HCT116 (cell line): ENCODE data around the gene TRIP13. TPM values are rescaled to one million over a fixed set of nuclear protein-coding genes. Genes with fewer than 3 reads are reported as not detected.

Experiments
- ATAC-seq: fragments of 200-7000 bp; cut with Tn5 transposase; 2 replicates; pipeline ENCODE4 v1.9.1; 2020; ENCODE audit warnings: mild to moderate bottlenecking, moderate library complexity
- BruUV-seq: library from RNA; stranded (reverse); fragments of 400-500 nt; replicated peaks from 2 replicates; lab custom pipeline; 2021; lab: Mats Ljungman, UMichigan
- CTCF ChIA-PET: fragments of 300-600 bp; sonication (Branson Sonifier 250); formaldehyde crosslinking; loops from one replicate; lab custom pipeline; 2021; ENCODE audit warnings: antibody characterized with exemption; lab: Charles Lee
- POLR2A ChIA-PET: fragments of 300-600, 350-600 bp; sonication (Branson Sonifier 250); formaldehyde crosslinking; loops from one replicate; lab custom pipeline; 2021; ENCODE audit warnings: antibody characterized with exemption; lab: Charles Lee
- RAD21 ChIA-PET, 2 experiments: fragments of 300-600 bp; sonication (Branson Sonifier 250); formaldehyde crosslinking; loops; one replicate each; lab custom pipeline; 2023; ENCODE audit warnings: low total read pairs in 2 of 2; ENCODE audit not compliant: uncharacterized antibody in 2 of 2, unreplicated experiment in 2 of 2, low non-redundant PET in 1 of 2; lab: Charles Lee
- DNase-seq: peaks from one replicate; pipeline ENCODE4 v3.0.0-alpha.2; 2010; ENCODE audit warnings: low read depth, low spot score
- H2AFZ ChIP-seq: fragments of 200-600 bp; shearing (Covaris generic), sonication (generic); 2 replicates; pipeline ENCODE4 v1.6.1; 2017; ENCODE audit warnings: low read depth, mixed run types, mixed read lengths, antibody characterized with exemption, low read length; ENCODE audit not compliant: poor library complexity, severe bottlenecking
- H3K27ac ChIP-seq: 2 replicates; pipeline ENCODE4 v1.5.1; 2012; ENCODE audit warnings: low read depth, low read length
- H3K27me3 ChIP-seq: fragments of 200-600 bp; sonication (generic); 2 replicates; pipeline ENCODE4 v1.6.1; 2016; ENCODE audit warnings: mixed run types, low read length, mixed read lengths; ENCODE audit not compliant: insufficient read depth
- H3K36me3 ChIP-seq, 2 experiments: fragments of 200-500 bp in 1 of 2; fragments of 200-600 bp in 1 of 2; sonication (Bioruptor generic) in 1 of 2; sonication (generic) in 1 of 2; 2 replicates each; pipeline versions ENCODE4 v1.5.1 to v1.6.1; 2014 to 2016; ENCODE audit warnings: low read length in 2 of 2, inconsistent platforms in 1 of 2, mixed read lengths in 1 of 2, mixed run types in 1 of 2; ENCODE audit not compliant: insufficient read depth in 2 of 2, control insufficient read depth in 1 of 2
- H3K4me1 ChIP-seq, 2 experiments: fragments of 200-600 bp in 1 of 2; sonication (generic) in 1 of 2; 2 replicates each; pipeline versions ENCODE4 v1.5.1 to v1.6.1; 2012 to 2017; ENCODE audit warnings: low read length in 2 of 2, inconsistent platforms in 1 of 2, mild to moderate bottlenecking in 1 of 2, mixed read lengths in 1 of 2, mixed run types in 1 of 2, moderate library complexity in 1 of 2; ENCODE audit not compliant: insufficient read depth in 2 of 2, control insufficient read depth in 1 of 2
- H3K4me2 ChIP-seq: fragments of 200-600 bp; sonication (generic); 2 replicates; pipeline ENCODE4 v1.6.1; 2017; ENCODE audit warnings: mixed run types, low read length, mixed read lengths
- H3K4me3 ChIP-seq, 2 experiments: fragments of 200-600 bp in 1 of 2; sonication (generic) in 1 of 2; replicated peaks in 1 of 2; 2 replicates each; pipeline ENCODE4 v1.5.1; 2011 to 2016; ENCODE audit warnings: low read length in 2 of 2, control low read depth in 1 of 2, low read depth in 1 of 2, mild to moderate bottlenecking in 1 of 2, mixed read lengths in 1 of 2, mixed run types in 1 of 2
- H3K79me2 ChIP-seq: fragments of 200-600 bp; sonication (generic); 2 replicates; pipeline ENCODE4 v1.6.1; 2017; ENCODE audit warnings: mild to moderate bottlenecking, mixed run types, low read length, moderate library complexity, mixed read lengths; ENCODE audit not compliant: insufficient read depth
- H3K9ac ChIP-seq: fragments of 200-600 bp; sonication (generic); 2 replicates; pipeline ENCODE4 v1.6.1; 2016; ENCODE audit warnings: low read length, mixed read lengths
- H3K9me2 ChIP-seq: fragments of 200-600 bp; sonication (generic), shearing (Covaris generic); 2 replicates; pipeline ENCODE4 v1.6.1; 2017; ENCODE audit warnings: mixed run types, mild to moderate bottlenecking, moderate library complexity; ENCODE audit not compliant: insufficient read depth
- H3K9me3 ChIP-seq, 2 experiments: fragments of 200-500 bp in 1 of 2; fragments of 200-600 bp in 1 of 2; sonication (Bioruptor generic) in 1 of 2; sonication (generic) in 1 of 2; 2 replicates each; pipeline ENCODE4 v1.6.1; 2014 to 2017; ENCODE audit warnings: low read length in 2 of 2, mixed read lengths in 2 of 2, inconsistent platforms in 1 of 2, low read depth in 1 of 2, mild to moderate bottlenecking in 1 of 2, mixed run types in 1 of 2, moderate library complexity in 1 of 2; ENCODE audit not compliant: control insufficient read depth in 1 of 2, insufficient read depth in 1 of 2
- H4K20me1 ChIP-seq: fragments of 200-600 bp; sonication (generic), shearing (Covaris generic); 2 replicates; pipeline ENCODE4 v1.6.1; 2017; ENCODE audit warnings: mixed run types, mild to moderate bottlenecking, moderate library complexity; ENCODE audit not compliant: insufficient read depth
- CBX3 ChIP-seq: IDR thresholded peaks from 2 replicates; pipeline ENCODE4 v1.6.1; 2012; ENCODE audit warnings: low read depth
- CEBPB ChIP-seq: IDR thresholded peaks from 2 replicates; pipeline ENCODE4 v1.6.1; 2012; ENCODE audit warnings: low read depth
- CTCF ChIP-seq, 3 experiments: fragments of 200-600 bp in 1 of 3; sonication (generic) in 1 of 3; IDR thresholded peaks in 2 of 3; conservative IDR thresholded peaks in 1 of 3; 2 replicates each; pipeline ENCODE4 v1.5.1; 2012 to 2017; ENCODE audit warnings: low read depth in 2 of 3, low read length in 2 of 3, antibody characterized with exemption in 1 of 3, borderline replicate concordance in 1 of 3, control low read depth in 1 of 3, mild to moderate bottlenecking in 1 of 3, mixed read lengths in 1 of 3, mixed run types in 1 of 3, moderate library complexity in 1 of 3; ENCODE audit not compliant: insufficient read depth in 1 of 3
- EGR1 ChIP-seq: IDR thresholded peaks from 2 replicates; pipeline ENCODE4 v1.6.1; 2012; ENCODE audit warnings: low read depth
- ELF1 ChIP-seq: IDR thresholded peaks from 2 replicates; pipeline ENCODE4 v1.6.1; 2012; ENCODE audit warnings: low read depth, borderline replicate concordance
- EZH2 ChIP-seq: fragments of 200-600 bp; sonication (generic); IDR thresholded peaks from 2 replicates; pipeline ENCODE4 v1.6.1; 2017; ENCODE audit warnings: antibody characterized with exemption, mixed run types
- EZH2phosphoT487 ChIP-seq: fragments of 200-600 bp; IDR thresholded peaks from 2 replicates; pipeline ENCODE4 v1.6.1; 2018; ENCODE audit warnings: antibody characterized with exemption, borderline replicate concordance
- FOSL1 ChIP-seq: IDR thresholded peaks from 2 replicates; pipeline ENCODE4 v1.6.1; 2012; ENCODE audit warnings: low read depth
- JUND ChIP-seq: IDR thresholded peaks from 2 replicates; pipeline ENCODE4 v1.6.1; 2012
- POLR2A ChIP-seq: IDR thresholded peaks from 2 replicates; pipeline ENCODE4 v1.7.0; 2011; ENCODE audit warnings: borderline replicate concordance; ENCODE audit not compliant: insufficient read depth, insufficient read length; ENCODE audit errors: extremely low read depth
- POLR2AphosphoS5 ChIP-seq: IDR thresholded peaks from 2 replicates; pipeline ENCODE4 v1.6.1; 2011; ENCODE audit warnings: mild to moderate bottlenecking, low read depth, low read length, moderate library complexity
- RAD21 ChIP-seq: IDR thresholded peaks from 2 replicates; pipeline ENCODE4 v1.6.1; 2012; ENCODE audit warnings: low read depth, mild to moderate bottlenecking
- SRF ChIP-seq: IDR thresholded peaks from 2 replicates; pipeline ENCODE4 v1.6.1; 2012; ENCODE audit warnings: low read depth
- TCF7L2 ChIP-seq: IDR thresholded peaks from 2 replicates; pipeline ENCODE4 v1.7.0; 2011; ENCODE audit warnings: borderline replicate concordance, inconsistent platforms; ENCODE audit not compliant: insufficient read depth, insufficient read length; ENCODE audit errors: extremely low read depth
- YY1 ChIP-seq: IDR thresholded peaks from 2 replicates; pipeline ENCODE4 v1.6.1; 2011; ENCODE audit warnings: low read length, low read depth, moderate library complexity, mild to moderate bottlenecking; ENCODE audit not compliant: insufficient replicate concordance; ENCODE audit errors: extremely low read depth
- ZBTB33 ChIP-seq: IDR thresholded peaks from 2 replicates; pipeline ENCODE4 v1.6.1; 2011; ENCODE audit warnings: mild to moderate bottlenecking, low read length, moderate library complexity; ENCODE audit not compliant: insufficient replicate concordance; ENCODE audit errors: extremely low read depth
- intact Hi-C: fragments of 100-400 bp; cut with micrococcal nuclease; formaldehyde crosslinking; loops from 2 replicates; pipeline ENCODE4 v1.10.0; 2022
- total RNA-seq: library from RNA; stranded (reverse); gene quantifications from one replicate; pipeline ENCODE4 v1.2.1, GENCODE V29; 2021; ENCODE audit not compliant: unreplicated experiment

The TRIP13 gene
- total RNA-seq, 1 experiment from 2014 or later = 45.0 TPM

- TF ChIP-seq ZBTB33 (no peak), RAD21 (no peak)
These were observed 73.6 kb downstream of the TRIP13 start (continued) for GRCh38 chr5:966345-966710.

GRCh38 chr5:966941-967340, 74.3 kb downstream of the TRIP13 start:
- DNase-seq = no peak
- Histone ChIP-seq H4K20me1 (no peaks in the 10 kb centered on the region), H3K9me2 (no peaks in the 10 kb centered on the region), H3K9ac (no peak overlapping the region), H3K36me3 (no peaks in the 10 kb centered on the region)
- no TSS peak for BruUV-seq
- TF ChIP-seq YY1 (no peak), ELF1 (no peak), JUND (no peak), POLR2A (no peak), CTCF (IDR thresholded peaks at IDR 0.05 in 2 of 3, conservative IDR thresholded peaks at IDR 0.05 in 1 of 3; ENCODE audit: borderline replicate concordance in 1 of 3, insufficient read depth in 1 of 3, low read depth in 2 of 3, low read length in 2 of 3) (no peak), EZH2 (no peak), ZBTB33 (no peak), POLR2AphosphoS5 (no peak), EZH2phosphoT487 (no peak), TCF7L2 (no peak), CBX3 (no peak), EGR1 (no peak), CEBPB (no peak), FOSL1 (no peak), SRF (no peak)
- TF ChIP-seq, all 23 proteins: peak for 0
- H3K4me2 ChIP-seq = no peak overlapping the region
- no peaks in the 10 kb centered on the region for H3K9me3 ChIP-seq
- no peak overlapping the region for H2AFZ ChIP-seq
- no peak overlapping the region for H3K27ac ChIP-seq
- H3K4me3 ChIP-seq = no peak overlapping the region
- no peak for ATAC-seq
- peaks cover 60% of the 10 kb centered on the region for H3K27me3 ChIP-seq
- POLR2A ChIA-PET = no interaction called here
- no peaks in the 10 kb centered on the region for H3K79me2 ChIP-seq
- CTCF ChIA-PET = no interaction called here
- intact Hi-C loops = no loop called here
- RAD21 ChIA-PET = no interaction called here
- H3K4me1 ChIP-seq = no peaks in the 10 kb centered on the region; a peak in 1 of 4 replicates
